Mesenteric fat pad (tissue), 1 donor: ENCODE data around the gene ZNF205. TPM values are rescaled to one million over a fixed set of nuclear protein-coding genes. Genes with fewer than 3 reads are reported as not detected.
A peak's percentile ranks its signal among the peaks of the same experiment; 100 is the strongest.
"Not testable (repeated sequence)": the region's sequence is repeated elsewhere in the genome, so short reads cannot be mapped to it uniquely, and the experiment has no call there.

Source experiments
- DNase-seq: peaks from one replicate; pipeline ENCODE4 v3.0.0-alpha.2; 2020; ENCODE audit warnings: low spot score
- total RNA-seq: library from RNA; stranded (reverse); fragmentation: NEBNext Ultra II Directional; extraction: Animal tissue kit (Norgen Biotek cat#: 25700); gene quantifications from one replicate; pipeline ENCODE4 v1.2.1, GENCODE V29; 2021
- donor health status: DM: yes; HTN: yes; CAD: no.

Gene ZNF205
- total RNA-seq, 1 donor from 2014 or later, result 6.1 TPM

GRCh38 chr16:3148256-3149192 lies 36.1 kb downstream of the ZNF205 start:
- no peak for DNase-seq

- no peak for DNase-seq
These were observed 36.8 kb downstream of the ZNF205 start for GRCh38 chr16:3149193-3149530.

GRCh38 chr16:3149630-3150345 lies 37.4 kb downstream of the ZNF205 start:
- DNase-seq, result no peak

GRCh38 chr16:3150346-3151218 lies 38.2 kb downstream of the ZNF205 start:
- peak; percentile 98 for DNase-seq

- DNase-seq, result no peak
These were observed 39.6 kb downstream of the ZNF205 start for GRCh38 chr16:3152027-3152276.

GRCh38 chr16:3152277-3152990 lies 40.0 kb downstream of the ZNF205 start:
- DNase-seq, result no peak

- DNase-seq, result no peak
These were observed 40.6 kb downstream of the ZNF205 start for GRCh38 chr16:3152991-3153368.

- DNase-seq, result no peak
These were observed 42.8 kb downstream of the ZNF205 start for GRCh38 chr16:3155181-3155580.

GRCh38 chr16:3155972-3156371 lies 43.6 kb downstream of the ZNF205 start:
- no peak for DNase-seq

GRCh38 chr16:3157229-3158025 lies 45.0 kb downstream of the ZNF205 start:
- no peak for DNase-seq

GRCh38 chr16:3158026-3158509 lies 45.7 kb downstream of the ZNF205 start:
- DNase-seq, result no peak

- DNase-seq, result peak; percentile 95
These were observed 46.3 kb downstream of the ZNF205 start for GRCh38 chr16:3158510-3159314.

- no peak for DNase-seq
These were observed 49.0 kb downstream of the ZNF205 start for GRCh38 chr16:3161235-3162018.

- no peak for DNase-seq
These were observed 52.0 kb downstream of the ZNF205 start for GRCh38 chr16:3164121-3164991.

GRCh38 chr16:3165111-3165822 lies 52.9 kb downstream of the ZNF205 start:
- no peak for DNase-seq

GRCh38 chr16:3166505-3166886 lies 54.1 kb downstream of the ZNF205 start:
- no peak for DNase-seq

- not testable (repeated sequence) for DNase-seq
These were observed 56.3 kb downstream of the ZNF205 start for GRCh38 chr16:3168729-3169128.
